ENCODE measurements around the gene NDNF.

Gene NDNF

DNA sequence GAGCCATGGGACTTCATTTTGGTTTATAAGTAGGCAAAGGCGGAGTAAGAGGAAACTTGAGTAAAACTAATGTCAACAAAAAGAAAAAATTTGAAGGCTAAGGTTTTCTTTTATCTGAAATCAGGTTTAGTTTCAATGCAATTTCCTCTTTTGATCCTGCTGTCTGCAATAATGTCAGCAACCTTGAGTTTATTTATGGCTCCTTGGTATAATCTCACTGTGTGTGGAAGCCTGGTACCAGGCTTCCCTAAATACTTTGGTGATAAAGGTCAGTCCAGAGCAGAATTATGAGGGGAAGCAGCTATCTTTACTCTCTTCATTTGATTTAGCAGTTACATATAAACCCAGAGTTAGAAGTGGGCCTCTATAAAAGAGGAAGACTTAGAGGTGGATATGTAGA is 57.8 kb downstream of the NDNF start:
- no peak for DNase-seq

DNA sequence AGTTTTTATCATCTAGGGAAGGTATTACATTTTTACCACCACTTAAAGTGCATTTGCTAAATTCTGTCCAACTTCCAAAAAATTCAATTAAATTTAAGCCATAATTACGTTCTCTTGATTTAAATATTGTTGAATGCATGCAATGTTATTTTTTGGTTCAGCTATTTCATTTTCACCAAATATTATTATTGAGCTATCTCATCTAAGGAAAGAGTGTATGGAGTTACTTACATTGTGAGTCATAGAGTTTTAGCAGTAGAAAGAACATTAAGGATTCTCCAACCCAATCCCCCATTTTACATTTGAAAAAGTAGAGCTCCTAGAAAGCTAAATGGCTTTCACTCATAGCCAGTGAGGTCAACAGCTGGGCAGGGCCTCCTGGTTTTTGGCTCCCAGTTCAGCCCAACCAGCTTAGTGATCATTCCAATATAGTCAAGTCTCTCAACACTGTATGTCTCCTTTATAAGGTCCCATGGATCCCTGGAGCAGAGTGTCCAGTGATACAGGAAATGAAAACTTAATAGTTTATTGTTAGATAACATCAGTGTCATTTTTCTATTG is 60.5 kb downstream of the NDNF start:
- no peak for DNase-seq

DNA sequence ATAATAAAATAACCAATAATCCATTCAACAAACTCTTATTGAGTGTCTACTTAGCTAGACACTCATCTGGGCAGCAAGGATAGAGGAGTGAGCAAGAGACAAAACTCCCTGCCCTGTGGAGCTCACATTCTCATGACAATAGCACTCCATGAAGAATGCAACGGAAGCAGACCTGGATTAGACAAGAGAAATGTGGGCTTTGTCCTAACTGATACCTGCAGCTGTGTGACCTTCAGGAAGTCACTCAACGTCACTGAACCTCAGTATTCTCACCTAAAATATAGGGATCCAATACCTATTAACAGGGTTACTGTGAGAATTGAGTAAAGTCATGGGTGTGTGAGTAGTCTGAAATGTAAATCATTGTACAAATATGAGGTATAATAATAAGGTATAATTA is 61.2 kb downstream of the NDNF start:
- no peak for DNase-seq

DNA sequence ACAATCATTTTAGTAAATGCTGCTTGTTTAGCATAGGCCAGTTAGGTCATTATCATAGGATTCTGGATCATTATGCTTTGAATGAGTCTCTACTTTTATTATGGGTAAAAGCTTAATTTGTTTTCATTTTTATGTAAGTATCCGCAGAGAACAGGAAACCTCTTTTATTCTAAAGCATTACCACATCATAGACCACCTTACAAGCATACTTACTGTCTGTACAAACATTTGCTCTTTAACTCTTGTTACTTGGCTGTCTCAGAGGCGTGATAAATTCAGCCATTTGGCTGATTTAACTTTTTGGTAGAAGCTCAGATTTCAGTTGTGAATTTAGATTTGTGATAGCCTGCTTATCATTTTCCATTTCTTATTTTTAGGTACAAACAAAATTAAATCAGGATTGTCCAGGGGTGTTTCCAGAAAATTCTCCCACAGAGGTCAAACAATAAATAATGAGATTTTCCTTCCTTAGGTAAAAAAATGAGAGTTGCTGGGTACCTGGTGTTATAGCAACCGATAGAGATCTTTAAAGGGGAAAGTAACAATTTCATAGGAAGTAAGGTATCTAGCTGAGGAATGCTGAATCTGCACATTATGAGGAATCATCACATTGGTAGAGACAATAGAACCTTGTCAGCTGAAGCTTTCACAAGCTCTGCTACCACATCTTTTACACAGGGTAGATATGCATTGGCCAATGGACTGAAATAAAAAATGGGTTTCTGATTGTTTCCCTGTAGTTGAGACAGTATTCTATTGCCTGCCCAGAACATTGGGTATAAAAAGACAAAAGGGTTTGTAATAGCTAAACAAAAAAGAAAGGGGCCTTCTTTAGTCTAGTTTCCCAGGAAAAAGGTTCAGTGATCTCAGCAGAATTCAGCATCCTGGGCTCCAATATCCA is 62.5 kb downstream of the NDNF start:
- peak in 1 of 2 donors; percentile 18 for DNase-seq

DNA sequence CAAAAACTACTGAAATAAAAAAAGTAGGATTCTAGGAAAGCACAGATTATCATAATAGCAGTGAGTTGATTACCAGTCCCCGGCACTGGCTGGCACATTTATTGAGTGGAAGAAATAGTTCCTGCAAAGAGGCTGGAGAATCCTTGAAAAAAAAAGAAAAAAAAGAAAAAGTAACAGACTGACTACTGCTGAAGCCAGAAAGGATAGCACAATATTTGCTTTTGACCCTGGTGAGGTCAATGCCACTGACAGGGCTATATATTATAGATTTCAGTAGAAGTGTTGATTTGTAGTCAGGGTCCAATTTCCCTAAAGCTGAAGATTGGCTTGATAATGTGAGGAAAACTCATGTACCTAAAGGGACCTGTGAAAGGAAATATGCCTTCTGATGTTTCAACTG is 64.7 kb downstream of the NDNF start:
- no peak for DNase-seq

DNA sequence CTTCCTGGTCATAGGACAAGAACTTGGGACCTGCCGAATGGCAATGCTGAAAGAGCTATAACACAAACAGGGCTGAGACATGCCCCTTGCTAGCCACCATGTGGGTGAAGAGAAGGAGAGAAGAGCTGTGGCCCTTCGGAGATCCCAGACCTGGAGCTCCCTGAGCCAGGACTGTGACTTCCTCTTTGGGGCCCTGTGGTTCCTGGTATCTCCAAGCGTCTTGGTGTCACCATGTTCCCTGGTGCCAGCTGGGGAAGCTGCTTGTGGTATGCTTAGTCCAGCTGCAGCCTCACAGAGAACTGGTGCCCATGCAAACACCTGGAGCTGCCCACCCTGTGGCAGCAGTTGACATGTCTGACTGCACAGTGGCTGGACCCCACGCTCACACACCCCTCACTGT is 68.5 kb downstream of the NDNF start:
- DNase-seq = no peak

DNA sequence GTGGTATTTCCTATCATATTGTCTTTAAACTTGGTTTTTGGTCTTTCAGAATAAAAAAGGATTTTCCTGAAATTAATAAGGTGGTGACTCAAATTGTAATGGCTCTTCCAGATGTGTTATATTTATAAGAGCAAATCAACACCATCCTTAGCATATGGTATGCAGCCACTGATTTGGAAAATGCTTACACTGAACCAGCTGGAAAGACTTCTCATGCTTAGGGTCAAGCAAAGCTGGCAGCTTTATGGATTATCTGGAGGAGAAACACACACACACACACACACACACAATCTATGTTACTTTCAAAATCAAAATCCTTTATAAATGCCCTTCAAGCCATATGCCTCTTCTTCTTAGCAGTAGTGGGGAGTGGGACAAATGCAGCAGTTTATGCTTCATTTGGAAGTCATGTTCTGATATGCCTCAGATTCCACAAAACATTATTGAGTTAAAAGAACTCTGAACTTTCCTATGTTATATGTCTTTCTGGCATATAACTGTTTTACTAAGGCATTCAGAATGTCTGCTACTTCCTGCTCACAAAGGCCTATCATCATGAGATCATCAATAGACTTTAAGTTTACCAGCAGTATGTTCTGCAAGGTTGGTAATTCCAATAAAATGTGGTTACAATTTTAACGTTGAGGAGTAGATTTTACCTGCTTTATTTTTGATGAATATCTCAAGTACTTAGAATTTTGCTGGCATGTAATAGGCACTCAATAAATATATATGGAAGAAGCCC is 76.9 kb downstream of the NDNF start:
- no peak for DNase-seq

DNA sequence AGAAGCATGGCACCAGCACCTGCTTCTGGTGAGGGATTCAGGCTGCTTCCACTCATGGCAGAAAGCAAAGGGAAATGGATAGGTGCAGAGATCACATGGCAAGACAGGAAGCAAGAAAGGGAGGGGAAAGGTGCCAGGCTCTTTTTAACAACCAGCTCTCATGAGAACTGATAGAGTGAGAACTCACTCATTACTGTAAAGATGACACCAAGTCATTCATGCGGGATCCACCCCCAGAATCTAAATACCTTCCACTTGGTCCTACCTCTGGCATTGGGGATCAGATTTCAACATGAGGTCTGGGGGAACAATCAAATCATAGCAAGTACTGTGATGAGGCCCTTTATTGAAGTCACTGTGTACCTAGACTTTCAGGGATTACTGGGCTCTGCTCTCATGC is 77.8 kb downstream of the NDNF start:
- DNase-seq = no peak

DNA sequence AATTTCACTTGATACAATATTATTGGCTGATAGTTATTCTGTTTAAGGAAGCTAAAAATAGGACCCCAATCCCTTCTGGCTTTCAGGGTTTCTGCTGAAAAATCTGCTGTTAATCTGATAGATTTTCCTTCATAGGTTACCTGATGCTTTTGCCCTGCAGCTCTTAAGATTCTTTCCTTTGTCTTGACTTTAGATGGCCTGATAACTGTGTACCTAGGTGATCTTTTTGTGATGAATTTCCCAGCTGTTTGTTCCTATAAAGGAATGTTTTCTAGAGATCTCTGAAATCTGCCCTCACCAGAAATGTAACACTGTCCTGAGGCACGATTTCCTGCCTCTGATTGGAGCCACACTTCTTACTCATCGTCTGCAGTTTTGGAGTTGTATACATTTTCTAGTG is 80.5 kb downstream of the NDNF start:
- DNase-seq = no peak

DNA sequence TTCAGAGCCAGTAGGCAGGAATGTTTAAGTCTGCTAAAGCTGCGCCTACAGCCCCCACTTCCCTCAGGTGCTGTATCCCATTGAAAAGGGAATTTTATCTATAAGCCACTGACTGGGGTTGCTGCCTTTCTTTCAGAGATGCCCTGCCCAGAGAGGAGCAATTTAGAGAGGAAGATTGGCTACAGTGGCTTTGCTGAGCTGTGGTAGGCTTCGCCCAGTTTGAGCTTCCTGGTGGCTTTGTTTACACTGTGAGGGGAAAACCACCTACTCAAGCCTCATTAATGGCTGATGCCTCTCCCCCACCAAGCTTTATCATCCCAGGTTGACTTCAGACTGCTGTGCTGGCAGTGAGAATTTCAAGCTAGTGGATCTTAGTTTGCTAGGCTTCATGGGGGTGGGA is 82.1 kb downstream of the NDNF start:
- DNase-seq = no peak

Data from CD4-positive, alpha-beta T cell treated with Interleukin-4 for 1 hour (primary cell).